HG03342 (cell line): Measurements from ENCODE around the gene ZBTB20.

Experiments
- ATAC-seq: cut with Tn5 transposase; IDR thresholded peaks from one replicate; pipeline ENCODE4 v1.9.1; 2021; ENCODE audit warnings: mild to moderate bottlenecking, moderate library complexity; ENCODE audit not compliant: unreplicated experiment

The ZBTB20 gene

DNA sequence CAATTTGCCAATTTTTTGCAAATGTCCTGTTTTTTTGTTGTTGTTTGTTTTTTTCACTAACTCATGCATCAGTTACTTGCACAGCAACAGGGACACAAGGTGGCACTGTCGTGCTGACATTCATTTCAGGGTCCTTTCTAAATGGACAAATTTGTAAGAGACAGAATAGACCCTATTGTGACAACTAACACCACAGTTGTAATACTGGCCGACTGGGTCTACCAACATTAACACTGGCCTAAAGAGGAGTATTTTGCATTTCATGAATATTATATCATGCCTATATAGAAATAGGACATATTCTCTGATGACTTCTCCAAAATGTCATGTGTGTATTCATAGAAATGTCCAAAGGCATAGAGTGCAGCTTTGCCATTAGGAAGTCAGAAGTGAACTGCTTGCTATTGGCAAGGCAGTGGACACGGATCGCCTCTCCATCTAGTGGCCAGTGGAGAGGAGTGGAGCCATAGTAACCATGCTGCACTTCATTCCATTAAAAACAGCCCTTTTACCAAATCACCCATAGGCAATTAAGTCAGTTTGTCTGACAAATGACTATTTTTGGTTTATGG lies 54.8 kb downstream of the ZBTB20 start:
- peak; percentile 83 for ATAC-seq

DNA sequence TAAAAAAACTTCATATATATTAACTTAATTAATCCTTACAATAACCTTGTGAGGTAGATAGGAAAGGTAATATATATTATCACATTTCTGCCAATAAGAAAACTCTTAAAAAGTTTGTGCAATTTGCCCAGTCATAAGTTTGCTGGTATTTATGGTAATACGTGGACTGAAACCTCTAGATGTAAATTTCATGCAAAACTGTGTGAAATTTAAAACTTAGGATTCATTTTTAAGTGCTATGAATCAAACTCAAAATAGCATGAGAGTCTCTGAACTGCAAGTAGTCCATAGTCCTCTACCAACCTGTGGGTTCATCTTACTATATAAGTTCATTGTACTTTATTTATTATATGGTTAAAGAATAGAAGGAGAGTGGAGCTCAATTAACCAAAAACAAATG lies 56.4 kb downstream of the ZBTB20 start:
- no peak for ATAC-seq

DNA sequence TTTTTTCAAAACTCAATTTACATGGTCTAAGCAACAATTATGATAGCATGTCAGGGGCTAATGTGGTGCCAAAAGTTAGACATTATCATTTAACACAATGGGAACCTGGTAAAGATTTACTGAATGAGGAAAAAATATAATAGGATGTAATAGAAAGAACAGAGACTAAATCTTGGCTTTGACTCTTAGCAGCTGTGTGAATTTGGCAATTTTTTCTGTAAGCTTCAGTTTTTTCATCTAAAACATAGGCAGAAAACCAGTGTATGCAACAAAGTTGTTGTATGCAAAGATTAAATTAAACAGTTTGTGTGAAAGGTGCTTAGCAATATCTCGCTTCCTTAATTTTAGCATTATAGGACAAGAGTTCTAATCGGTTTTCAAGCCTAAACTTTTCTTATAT lies 57.6 kb downstream of the ZBTB20 start:
- ATAC-seq: no peak

DNA sequence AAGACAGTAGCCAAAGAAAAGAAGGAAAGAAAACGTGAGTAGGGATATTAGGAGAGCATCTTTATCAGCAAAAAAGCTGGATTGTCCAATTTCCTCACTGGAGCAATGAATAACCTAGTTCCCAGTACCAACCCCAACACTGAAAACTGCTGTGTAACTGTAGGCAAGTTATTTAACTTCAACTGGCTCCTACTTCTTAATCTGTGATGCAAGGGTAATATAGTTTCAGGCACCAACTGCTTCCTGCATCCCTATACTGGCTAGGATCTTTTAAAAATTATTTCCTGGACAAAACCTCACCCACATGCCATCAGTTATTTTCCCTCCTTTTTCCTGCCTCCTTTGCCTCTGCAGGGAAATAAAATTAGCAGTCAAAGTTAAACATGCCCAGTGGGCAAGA lies 59.6 kb downstream of the ZBTB20 start:
- ATAC-seq: no peak

DNA sequence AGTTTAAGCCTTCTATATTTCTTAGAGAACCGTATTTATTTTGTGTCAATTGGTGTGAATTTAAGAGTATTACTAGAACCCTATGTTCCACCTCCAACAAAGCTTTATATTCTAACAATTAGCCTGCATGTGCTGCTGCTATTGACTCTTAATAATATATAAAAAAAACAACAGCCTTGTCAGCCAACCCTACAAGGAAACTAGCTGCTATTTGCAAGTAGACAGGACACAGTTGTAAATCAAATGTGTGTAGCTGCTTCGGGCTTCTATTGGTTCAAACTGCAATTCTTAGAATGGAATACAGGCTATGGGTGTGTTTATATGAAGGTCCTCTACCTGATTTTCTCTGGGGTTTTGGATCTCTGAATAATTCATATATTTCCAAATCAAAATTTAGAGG lies 60.7 kb downstream of the ZBTB20 start:
- no peak for ATAC-seq

DNA sequence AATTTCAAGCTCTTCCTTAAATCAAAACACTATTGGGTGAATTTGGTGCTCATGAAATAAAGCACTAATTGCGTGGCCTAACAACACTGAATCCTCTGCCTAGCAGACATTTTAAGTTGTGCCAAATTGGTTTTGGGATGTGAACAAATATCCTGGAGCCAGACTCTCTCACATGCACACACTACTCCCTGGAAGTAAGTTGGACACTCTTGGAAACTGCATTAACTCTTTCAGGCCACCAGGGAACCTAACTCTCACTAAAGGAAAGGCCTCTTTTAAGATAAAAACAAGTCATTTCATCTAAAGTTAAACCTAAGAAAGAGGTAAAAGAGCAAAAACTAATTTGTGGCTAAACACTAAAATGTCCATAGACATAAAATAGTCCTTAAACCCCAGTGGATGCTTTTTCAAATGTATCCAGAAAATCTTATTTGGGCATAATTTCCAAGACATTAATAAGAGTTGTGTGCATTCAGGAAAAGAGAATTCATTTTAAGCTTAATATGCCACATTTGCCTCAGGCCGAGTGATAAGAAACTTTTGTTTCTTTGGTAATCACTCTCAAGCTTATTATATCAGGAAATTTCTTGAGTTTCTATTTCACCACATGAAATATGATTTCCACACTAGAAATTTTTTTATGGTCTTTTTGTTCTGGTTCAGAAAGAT lies 61.8 kb downstream of the ZBTB20 start:
- no peak for ATAC-seq

DNA sequence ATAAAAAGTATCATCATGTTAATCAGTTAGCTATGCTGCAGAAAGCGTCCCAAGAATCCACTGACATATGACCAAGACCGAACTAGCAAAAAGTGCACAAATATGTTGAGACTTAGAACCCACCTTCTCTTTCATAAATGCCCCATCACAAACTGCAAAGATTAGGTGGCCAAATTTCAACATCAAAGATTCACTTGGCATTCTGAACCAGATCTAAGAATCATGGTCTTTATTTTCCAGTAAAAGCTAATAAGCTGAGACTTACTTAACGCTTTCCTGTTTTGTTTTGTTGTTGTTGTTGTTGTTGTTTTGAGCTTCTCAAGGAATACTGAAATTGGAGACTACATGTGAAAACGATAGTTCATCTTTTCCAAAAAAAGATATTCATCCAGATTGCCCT lies 62.4 kb downstream of the ZBTB20 start:
- ATAC-seq: no peak

DNA sequence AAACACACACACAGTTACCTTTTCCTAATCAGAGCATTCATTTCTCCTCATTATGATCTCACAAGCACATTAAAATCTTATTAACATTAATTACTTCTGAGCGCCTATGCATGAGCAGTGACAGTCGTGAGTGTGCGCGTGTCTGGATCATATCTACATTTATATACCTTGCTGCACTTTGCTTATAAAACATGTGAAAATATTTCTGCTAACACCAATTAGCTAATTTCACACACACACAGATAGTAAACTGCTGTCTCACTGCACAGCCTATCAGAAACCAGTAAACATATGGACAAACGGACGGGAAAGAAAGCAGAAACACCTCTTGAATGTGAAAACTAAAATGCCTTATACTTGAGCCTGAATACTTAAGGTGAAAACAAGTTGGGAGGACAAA lies 64.8 kb downstream of the ZBTB20 start:
- no peak for ATAC-seq

DNA sequence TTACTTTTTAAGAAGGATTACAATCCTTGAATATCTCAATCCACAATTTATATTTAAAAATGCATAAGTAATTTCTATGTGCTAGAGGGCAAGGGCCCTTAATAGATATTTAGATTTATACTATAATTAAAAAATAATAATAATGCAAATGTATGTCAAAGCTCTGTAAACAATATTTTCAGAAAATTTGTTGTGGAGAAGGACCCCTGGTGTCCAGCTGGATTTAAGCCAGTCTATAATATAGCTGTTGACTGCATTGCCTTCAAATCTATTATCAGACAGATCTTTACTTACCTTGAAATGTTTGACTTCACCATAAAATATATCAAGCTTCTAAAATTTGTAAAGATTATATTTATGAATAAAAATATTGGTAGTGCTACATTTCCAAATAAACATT lies 65.6 kb downstream of the ZBTB20 start:
- no peak for ATAC-seq

DNA sequence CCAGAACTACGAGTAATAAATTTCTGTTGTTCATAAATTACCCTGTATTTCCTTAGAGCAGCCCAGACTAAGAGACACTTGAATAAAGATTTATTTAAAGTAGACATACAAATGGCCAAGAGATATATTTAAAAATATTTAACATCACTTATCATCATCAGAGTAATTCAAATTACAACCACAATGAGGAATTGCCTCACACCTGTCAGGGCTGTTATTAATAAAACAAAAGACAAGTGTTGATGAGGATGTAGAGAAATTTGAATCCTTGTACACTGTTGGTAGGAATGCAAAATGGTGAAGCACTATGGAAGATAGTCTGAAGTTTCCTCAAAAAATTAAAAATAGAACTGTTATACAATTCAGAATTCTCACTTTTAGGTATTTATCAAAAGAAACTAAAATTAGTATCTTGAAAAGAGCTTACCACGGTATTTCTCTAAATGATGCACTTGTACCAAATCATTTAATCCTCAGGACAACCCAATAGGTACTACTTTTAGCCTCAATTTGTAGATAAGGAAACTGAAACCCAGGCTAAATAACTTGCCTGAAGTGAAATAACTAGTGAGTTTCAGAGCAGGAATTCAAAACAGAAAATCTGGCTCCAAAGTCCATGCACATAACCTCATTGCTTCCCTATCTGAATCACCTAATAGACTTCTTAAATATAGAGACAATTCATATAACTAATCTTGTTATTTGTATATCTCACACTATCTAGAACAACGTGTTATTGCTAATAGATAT lies 69.4 kb downstream of the ZBTB20 start:
- no peak for ATAC-seq

DNA sequence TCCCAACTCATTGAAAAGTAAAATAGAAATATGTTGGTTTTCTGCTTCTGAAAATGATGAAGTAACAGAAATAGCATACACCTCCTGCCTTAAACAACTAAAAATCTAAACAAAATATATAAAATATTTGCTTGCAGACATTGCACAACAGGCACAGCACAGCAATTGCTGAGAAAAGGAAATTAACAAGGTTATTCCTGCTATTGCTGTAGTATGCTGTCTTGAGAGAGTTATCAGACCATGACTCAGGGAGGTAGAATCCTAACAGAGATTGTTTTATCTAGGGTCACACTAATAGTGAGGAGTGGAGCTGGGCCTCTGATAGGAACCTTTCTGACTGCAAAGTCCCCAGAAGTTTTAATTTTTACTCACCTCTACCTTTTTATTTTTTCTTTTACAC lies 72.6 kb downstream of the ZBTB20 start:
- no peak for ATAC-seq

DNA sequence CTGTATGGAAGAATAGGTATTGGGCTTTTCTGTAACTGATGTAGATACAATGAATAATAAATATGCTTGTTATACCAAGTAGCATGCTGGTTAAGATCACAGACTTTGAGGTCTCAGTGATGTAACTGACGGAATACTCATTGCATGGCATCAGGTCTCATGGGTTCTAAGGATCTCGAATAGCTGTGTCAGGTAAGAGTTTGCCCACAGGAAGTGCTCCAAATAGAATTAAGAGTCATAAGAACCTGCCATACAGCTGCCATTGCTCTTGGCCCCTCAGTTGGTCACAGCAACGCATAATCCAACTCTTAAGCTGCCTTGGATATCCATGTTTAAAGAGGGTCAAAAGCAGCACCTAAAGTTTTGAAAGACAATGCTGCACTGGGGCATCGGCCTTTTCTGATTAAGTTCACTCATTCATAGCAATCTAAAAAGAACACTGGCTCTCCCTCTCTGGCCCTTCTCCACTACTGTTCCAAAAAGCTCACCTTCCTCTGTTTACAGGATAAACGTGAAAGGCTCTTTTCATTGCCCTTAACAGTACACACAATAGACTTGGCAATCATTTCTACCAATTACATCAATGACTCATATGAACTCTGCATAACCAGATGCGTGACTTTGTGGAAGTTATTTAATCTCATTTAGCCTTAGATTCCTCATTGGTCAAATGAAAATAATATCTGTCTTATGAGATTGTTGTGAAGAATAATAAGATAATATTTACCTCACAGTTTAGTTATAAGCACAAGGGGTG lies 74.6 kb downstream of the ZBTB20 start:
- no peak for ATAC-seq

DNA sequence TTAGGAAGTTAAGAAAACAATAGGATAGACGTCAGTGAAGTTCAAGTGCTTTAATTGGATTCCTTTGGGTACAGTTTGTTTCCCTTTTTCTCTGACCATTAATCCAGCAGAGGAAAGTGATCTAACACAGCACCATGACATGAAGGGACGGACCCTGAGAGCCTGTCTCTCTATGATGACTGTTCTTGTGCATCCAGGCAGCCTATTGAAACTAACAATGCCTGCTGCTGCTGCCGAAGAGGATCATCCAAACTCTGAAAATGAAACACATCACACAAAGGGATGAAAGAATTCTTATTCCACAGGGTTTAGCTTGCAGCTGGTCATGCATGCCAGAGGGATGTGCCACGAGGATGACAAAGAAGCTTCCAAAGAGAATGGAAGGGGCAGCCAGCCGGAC lies 75.5 kb downstream of the ZBTB20 start:
- no peak for ATAC-seq

DNA sequence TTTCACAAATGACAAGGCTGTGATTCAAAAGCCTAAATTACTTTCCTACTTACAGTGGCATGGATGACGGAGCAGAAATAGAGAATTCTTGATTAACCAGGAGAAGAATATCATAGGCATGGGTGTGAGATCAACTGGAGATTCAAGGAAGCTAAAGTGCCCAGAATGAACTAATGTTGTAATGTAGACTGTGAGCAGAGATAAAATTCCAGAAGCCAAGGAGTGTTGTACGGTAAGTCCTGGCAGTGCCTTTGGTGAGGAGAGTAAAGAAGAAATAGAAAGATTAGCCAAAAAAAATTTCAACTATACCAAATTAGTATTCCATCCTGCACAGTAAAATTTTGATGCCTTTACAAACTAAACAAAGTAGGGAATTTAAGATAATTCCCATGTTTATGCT lies 75.9 kb downstream of the ZBTB20 start:
- no peak for ATAC-seq

DNA sequence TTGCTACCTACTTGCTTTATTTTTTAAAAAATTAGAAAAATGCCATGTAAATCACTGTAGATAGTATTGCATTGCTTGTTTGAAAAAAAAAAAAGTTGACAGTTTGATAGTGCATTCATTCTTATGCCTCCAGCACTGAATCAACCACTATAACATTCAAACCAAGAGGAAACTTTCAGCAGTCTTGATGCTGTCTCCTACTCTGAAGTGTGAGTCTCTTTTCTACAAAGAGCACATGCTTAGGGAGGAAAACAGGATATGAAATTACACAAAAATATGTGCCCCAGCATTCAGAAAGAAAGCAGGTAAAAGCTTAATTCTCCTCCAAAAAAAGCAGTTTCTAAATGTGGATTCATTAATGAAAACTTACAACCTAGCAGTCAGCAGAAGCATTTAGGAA lies 78.3 kb downstream of the ZBTB20 start:
- ATAC-seq: no peak

DNA sequence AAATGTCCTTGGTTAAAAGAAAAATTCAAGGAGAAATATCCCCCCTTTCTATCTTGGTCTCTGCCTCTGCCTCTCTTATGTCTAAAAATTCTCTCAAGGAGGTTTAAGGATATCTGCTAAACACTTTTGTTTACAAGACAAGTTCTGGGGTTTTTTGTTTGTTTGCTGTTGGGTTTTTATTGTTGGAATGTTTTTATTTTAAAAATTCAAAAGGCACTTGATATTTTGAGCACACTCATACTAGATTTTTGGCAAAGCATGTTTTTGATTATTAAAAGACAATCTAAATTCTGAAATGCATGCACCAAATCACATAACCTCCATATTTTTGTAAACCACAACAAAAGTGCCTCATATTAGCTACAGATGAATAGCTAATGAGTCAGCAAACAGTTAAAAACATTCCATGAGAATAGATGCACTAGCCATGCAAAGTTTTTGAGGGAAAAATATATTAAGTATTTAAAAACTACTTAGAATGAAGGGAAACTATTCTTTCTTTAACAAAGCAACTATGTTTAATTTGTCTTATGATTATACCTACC lies 84.6 kb downstream of the ZBTB20 start:
- ATAC-seq: no peak

DNA sequence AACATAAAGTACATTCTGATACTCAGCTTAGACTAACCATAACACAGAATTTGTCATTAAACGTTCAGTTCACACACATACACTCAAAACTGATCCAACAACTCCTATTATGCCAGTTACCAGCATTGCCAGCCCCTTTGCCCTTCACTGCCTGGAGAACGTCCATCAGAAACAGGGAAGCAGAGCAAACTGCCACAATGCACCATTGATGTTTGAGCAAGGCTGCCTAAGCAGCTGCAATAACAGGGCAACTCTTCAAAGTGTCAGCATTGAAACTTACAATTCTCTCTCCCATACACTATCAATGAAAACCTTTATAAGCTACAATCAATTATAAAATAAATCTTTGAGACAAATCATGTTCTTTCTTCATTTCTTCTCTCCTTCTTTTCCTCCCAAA lies 85.1 kb downstream of the ZBTB20 start:
- no peak for ATAC-seq

DNA sequence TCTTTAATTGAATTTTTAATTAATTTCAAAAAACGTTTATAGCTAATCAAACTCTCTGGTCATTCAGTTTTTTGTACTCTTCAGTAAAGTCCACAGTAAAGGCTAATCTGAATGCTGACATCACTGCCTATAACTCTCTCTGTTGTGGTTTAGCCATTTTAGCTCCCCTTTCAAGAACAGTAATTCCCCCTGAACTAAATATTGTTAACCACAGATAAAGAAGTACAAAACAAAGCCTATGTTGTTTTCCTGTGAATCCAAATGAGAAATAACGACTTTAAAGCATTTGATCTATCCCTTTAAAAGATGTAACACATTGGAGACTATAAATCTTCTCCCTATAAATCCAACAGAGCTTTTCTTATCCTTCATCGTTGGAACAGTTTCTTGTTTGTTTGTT lies 94.2 kb downstream of the ZBTB20 start:
- no peak for ATAC-seq

DNA sequence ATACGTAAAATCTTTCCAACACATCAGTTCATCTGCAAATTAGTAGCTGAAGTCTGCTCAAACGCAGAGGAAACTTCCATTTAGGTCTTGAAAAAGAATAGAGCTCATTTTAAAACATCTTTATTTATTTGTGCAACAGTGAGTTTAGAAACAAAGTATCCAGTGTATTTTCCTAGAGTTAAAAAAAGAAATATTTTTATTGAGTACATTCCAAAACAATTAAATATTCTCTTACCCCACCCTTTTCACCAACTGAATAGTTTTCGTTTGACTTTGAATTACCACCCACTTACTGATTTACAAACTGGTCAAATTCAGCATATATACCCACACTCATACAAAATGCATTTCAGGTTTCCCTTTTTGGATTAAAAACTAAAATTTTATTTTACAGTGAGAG lies 104.7 kb downstream of the ZBTB20 start:
- no peak for ATAC-seq

DNA sequence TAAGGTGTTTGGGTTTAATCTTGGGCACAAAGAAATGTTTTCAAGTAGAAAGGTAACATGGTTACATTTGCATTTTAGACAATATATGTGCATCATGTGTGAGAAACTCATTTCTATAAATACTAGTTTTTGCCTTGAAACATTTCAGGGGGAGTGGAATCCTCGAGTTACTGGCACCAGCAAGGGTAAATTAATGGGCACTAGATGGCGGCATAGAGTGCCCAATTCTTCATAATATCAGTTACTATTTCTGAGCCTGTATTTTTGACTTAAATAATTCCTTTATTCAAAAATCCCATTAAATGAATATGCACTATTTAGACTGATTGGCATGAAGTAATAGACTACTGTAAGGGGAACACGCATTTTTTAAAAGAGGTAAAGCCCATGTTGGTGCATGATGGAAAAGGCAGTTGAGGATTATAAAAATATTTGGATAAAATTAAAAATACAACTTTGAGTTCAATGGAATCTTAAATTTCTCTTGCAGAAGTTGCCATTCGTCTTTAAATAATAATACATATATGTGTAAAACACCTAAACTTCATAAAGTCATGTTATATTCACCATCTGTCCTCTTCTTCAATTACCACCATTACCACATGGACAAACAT lies 106.3 kb downstream of the ZBTB20 start:
- ATAC-seq: no peak

DNA sequence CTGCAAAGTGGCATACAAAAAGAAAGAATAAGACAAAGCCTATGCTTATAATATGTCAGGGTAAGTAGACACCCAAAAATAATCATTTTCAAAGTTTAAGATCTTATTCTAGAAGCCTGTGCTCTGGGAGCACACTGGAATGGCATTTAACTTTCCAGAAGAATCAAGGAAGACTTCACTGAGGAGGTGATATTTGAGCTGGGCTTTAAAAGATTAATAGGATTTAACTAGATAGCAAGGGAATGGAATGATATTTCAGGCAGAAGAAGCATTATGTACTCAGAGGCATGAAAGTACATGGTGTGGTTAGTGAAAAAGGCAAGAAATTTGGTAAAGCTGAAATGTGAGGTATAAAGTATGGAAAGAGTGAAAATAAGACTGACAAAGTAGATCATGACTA lies 106.8 kb downstream of the ZBTB20 start:
- no peak for ATAC-seq
